ENCODE data around the gene GSTK1.

GRCh38 chr7:143287935-143288826, 24.9 kb downstream of the GSTK1 start, which contains the start of gene CASP2:
- no peak for TF ChIP-seq POLR2A (IDR thresholded peaks at IDR 0.05)
- TF ChIP-seq, protein P1, sequence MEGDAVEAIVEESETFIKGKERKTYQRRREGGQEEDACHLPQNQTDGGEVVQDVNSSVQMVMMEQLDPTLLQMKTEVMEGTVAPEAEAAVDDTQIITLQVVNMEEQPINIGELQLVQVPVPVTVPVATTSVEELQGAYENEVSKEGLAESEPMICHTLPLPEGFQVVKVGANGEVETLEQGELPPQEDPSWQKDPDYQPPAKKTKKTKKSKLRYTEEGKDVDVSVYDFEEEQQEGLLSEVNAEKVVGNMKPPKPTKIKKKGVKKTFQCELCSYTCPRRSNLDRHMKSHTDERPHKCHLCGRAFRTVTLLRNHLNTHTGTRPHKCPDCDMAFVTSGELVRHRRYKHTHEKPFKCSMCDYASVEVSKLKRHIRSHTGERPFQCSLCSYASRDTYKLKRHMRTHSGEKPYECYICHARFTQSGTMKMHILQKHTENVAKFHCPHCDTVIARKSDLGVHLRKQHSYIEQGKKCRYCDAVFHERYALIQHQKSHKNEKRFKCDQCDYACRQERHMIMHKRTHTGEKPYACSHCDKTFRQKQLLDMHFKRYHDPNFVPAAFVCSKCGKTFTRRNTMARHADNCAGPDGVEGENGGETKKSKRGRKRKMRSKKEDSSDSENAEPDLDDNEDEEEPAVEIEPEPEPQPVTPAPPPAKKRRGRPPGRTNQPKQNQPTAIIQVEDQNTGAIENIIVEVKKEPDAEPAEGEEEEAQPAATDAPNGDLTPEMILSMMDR (IDR thresholded peaks at IDR 0.05), result peak in 1 of 3 experiments; percentile 22

All from testis (tissue), 2 donors.